Activated CD8-positive, alpha-beta memory T cell treated with anti-CD3 and anti-CD28 coated beads, Interleukin-2, amount 50 U/mL, for 1 hour (primary cell): Measurements from ENCODE around the gene ARHGAP26.
A peak's percentile ranks its signal among the peaks of the same experiment; 100 is the strongest.

ENCODE experiments used
- DNase-seq: peaks from one replicate; pipeline ENCODE4 v3.0.0-alpha.2; 2020; ENCODE audit errors: extremely low read depth

ARHGAP26 gene, protein sequence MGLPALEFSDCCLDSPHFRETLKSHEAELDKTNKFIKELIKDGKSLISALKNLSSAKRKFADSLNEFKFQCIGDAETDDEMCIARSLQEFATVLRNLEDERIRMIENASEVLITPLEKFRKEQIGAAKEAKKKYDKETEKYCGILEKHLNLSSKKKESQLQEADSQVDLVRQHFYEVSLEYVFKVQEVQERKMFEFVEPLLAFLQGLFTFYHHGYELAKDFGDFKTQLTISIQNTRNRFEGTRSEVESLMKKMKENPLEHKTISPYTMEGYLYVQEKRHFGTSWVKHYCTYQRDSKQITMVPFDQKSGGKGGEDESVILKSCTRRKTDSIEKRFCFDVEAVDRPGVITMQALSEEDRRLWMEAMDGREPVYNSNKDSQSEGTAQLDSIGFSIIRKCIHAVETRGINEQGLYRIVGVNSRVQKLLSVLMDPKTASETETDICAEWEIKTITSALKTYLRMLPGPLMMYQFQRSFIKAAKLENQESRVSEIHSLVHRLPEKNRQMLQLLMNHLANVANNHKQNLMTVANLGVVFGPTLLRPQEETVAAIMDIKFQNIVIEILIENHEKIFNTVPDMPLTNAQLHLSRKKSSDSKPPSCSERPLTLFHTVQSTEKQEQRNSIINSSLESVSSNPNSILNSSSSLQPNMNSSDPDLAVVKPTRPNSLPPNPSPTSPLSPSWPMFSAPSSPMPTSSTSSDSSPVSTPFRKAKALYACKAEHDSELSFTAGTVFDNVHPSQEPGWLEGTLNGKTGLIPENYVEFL

DNA sequence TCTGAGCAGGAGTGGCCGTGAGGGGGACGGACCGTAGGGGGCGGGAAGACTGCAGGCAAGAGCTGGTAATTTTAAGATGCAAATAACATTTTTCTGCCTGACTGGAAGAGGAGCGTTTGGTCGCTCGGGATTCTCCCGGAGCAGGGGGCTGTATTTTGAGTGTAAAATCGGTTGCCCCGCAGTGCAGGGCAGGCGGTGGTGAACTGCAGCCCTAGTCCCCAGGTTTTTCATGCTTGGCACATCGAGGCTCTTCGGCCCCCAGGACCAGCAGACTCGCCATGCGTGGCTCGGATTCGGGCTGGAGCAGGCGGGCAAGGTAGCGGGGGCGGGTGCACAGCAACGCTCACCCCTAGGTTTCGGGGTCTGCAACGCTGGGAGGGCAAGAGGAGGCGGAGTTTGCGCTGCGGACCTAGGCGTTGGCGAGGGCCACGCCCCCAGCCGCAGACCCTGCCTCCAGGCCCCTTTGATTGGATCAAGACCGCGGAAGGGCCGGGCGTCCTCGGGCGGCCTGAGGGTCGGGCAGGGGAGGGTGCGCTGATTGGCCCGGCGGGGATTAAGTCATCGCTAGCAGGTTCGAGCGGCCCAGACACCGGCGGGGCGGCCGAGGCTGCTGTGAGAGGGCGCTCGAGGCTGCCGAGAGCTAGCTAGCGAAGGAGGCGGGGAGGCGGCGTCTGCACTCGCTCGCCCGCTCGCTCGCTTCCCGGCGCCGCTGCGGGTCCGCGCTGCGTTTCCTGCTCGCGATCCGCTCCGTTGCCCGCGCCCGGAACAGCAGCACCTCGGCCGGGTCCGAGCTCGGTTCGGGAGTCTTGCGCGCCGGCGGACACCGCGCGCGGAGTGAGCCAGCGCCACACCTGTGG is at the start of gene ARHGAP26:
ARHGAP26 (plus strand) TSS at position 585 of the 857 bp plus-strand sequence. CDS start 385 bp downstream, outside the sequence.
- peak; percentile 84 for DNase-seq

DNA sequence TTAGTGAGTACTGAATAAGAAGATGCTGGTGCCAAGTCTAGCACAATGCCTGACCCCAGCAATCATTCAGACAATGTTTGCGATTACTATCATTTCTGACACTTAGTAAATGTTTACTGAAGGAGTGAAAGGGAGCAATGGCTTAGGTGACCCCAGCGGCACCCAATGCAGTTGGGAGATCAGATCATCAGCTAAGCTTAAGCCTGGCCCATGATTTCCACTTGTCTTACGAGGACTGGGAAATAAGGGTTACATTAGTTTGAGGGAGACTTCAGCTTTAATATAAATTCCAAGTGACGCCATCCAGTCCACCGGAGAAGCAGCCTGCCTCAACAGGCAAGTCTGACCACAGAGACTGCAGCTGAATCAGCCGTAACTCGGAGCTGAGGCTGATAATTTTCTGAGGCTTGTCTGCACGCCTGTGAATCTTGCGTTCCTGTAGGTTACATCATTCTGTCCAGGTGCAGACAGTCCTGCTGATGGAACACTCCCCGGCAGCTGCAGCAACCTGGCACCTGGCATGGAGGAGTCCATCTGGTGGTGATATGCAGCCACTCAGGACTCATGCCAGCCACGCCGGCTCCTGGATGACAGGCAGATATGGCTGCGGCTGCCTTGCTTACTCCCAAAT is 49.4 kb upstream of the ARHGAP26 start:
- no peak for DNase-seq

- DNase-seq = no peak
These were observed 48.0 kb upstream of the ARHGAP26 start for GRCh38 chr5:142722146-142722545.

DNA sequence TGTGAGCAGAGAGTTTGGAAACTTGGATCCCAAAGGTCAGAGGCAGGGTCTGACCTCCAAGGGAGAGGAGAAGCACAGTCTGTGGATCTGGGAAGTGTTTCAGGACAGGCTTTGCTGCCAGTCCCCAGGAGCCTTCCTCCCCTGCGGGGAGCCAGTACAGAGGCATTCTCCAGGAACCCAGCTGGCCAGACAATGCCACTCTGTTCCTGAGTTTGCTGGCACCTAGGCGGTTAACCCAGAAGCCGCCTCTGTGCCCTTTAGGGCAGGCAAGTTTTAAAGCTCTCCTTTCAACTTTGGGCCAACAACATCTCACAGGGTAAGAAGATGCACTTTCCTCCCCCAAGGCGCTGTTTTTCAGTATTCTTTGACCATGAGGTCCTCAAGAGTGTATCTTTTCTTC is 47.3 kb upstream of the ARHGAP26 start:
- DNase-seq = no peak

DNA sequence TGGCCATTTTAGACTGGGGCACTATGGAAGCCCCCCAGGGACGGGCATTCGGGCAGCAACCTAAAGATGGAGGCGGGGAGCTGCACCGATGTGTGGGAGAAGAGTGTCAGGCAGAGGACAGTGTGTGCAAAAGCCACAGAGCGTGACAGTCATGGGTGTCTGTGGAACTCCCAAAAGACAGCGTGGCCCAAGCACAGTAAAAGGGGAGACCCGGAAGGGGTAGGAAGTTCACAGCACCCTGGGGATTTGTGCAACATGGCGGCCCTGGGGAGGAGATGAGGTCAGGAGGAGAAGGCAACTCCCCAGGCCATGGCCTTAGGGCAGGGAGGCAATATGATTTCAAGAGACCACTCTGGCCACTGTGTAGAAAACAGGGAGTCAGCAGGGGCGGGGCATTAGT is 45.4 kb upstream of the ARHGAP26 start:
- DNase-seq = no peak

- DNase-seq = no peak
These were observed 44.7 kb upstream of the ARHGAP26 start for GRCh38 chr5:142725231-142726187.

DNA sequence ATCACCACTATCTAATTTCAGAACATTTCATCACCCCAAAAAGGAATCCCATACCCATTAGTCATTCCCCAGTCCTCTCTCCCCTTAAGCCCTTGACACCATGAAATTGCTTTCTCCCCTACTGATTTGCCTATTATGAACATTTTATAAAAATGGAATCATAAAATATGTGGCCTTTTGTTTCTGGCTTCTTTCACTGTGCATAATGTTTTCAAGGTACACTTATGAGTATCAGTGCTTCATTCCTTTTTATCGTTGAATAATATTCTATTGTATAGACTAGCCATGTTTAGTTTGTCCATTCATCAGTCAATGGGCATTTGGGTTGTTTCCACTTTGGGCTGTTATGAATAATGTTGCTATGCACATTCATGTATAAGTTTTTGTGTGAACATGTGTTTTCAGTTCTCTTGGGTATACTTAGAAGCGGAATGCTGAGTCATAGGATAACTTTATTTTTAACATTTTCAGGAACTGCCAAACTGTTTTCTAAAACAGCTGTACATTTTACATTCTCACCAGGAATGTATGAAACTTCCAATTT is 43.9 kb upstream of the ARHGAP26 start:
- DNase-seq = no peak

- no peak for DNase-seq
These were observed 42.5 kb upstream of the ARHGAP26 start for GRCh38 chr5:142727735-142728047.

GRCh38 chr5:142735323-142736246 is 34.6 kb upstream of the ARHGAP26 start:
- no peak for DNase-seq

GRCh38 chr5:142736247-142736632 is 33.9 kb upstream of the ARHGAP26 start:
- no peak for DNase-seq

DNA sequence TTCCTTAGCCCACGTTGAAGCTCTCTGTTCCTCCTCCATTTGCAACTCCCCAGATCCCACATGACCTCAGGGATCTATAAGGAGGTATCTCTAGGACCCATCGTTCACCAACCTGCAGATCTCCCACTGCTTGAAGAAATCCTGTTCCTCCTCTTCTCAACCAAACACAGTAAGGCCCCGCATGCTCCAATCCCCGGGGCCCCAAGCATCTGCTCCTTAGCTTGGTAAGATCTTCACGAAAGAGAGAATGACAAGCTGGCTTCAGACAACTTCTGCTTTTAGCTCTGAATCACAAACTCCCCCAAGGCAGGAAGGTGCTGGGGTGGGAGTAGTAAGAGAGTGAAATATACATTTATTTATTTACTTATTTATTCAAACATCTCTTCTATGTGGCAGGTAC is 33.0 kb upstream of the ARHGAP26 start:
- no peak for DNase-seq

GRCh38 chr5:142740474-142741242 is 29.5 kb upstream of the ARHGAP26 start:
- DNase-seq = no peak

- no peak for DNase-seq
These were observed 26.4 kb upstream of the ARHGAP26 start for GRCh38 chr5:142743592-142744441.

DNA sequence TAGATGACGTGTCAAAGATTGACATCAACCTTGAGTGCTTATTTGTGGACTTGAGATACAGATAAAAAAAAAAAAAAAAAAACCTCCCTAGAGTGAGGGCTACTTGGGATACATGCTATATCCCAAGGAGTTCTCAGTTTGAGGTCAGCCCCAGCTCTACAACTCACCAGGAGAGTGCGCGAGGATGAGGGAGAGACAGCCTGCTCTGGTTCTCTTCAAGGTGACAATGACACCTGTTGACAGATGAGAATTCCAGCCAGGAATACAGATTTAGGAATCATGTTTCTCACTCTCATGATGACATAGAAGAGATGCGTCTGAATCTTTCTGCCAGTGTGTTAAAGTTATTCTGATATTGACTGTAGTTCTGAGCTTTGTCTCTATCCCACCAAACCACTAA is 24.9 kb upstream of the ARHGAP26 start:
- DNase-seq = no peak

GRCh38 chr5:142746532-142747433 is 23.4 kb upstream of the ARHGAP26 start:
- DNase-seq = no peak

DNA sequence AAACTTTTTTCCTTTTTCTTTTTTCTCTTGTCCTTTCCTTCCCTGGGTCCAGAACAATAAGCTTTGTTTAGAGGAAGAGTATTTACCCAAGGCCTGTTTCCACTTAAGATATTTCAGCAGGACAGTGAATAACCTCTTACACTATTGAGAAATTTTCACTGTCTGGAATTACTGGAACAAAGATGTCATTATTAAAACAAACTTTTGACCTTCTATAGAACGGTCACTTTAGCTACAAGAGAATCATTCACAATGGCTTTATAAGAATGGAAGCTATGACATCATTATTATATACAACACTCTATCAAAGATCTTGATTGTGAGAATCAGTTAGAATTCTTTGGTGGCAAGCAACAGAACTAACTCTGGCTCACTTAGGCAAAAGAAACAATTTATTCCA is 22.0 kb upstream of the ARHGAP26 start:
- DNase-seq = no peak
